ENCODE measurements around the gene OR14A2. TPM values are rescaled to one million over a fixed set of nuclear protein-coding genes. Genes with fewer than 3 reads are reported as not detected.
"Not testable (repeated sequence)": the region's sequence is repeated elsewhere in the genome, so short reads cannot be mapped to it uniquely, and the experiment has no call there.

The OR14A2 gene
- total RNA-seq, 1 donor, result not detected

- no peak overlapping the region for H3K4me3 ChIP-seq (ENCODE audit: low read depth, low read length)
- DNase-seq (ENCODE audit: low read depth), result peak; percentile 2
- TF ChIP-seq, protein P1, sequence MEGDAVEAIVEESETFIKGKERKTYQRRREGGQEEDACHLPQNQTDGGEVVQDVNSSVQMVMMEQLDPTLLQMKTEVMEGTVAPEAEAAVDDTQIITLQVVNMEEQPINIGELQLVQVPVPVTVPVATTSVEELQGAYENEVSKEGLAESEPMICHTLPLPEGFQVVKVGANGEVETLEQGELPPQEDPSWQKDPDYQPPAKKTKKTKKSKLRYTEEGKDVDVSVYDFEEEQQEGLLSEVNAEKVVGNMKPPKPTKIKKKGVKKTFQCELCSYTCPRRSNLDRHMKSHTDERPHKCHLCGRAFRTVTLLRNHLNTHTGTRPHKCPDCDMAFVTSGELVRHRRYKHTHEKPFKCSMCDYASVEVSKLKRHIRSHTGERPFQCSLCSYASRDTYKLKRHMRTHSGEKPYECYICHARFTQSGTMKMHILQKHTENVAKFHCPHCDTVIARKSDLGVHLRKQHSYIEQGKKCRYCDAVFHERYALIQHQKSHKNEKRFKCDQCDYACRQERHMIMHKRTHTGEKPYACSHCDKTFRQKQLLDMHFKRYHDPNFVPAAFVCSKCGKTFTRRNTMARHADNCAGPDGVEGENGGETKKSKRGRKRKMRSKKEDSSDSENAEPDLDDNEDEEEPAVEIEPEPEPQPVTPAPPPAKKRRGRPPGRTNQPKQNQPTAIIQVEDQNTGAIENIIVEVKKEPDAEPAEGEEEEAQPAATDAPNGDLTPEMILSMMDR (IDR thresholded peaks at IDR 0.05; ENCODE audit: insufficient read depth, low read length), result no peak
These were observed 1.5 kb downstream of the OR14A2 start for GRCh38 chr1:247746391-247746935.

DNA sequence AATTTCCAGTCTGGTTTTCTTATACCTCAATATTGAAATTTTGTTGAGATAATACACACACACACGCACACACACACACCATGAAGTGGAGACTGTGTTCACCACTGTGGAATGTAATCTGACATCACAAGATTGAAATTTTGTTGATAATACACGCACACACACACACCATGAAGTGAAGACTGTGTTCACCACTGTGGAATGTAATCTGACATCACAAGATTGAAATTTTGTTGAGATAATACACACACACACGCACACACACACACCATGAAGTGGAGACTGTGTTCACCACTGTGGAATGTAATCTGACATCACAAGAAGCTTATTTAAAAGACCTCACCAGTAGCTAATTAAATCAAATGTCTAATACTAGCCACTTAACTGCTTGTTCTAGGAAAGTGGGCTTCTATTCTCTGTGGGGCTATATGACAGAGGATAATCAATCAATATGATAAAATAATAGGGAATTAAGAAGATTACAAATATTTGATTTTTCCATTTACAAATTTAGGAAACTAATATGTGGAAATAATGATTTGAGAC is 5.7 kb downstream of the OR14A2 start:
- H3K4me3 ChIP-seq (ENCODE audit: low read depth, low read length), result not testable (repeated sequence)
- peak; percentile 10 for DNase-seq (ENCODE audit: low read depth)

DNA sequence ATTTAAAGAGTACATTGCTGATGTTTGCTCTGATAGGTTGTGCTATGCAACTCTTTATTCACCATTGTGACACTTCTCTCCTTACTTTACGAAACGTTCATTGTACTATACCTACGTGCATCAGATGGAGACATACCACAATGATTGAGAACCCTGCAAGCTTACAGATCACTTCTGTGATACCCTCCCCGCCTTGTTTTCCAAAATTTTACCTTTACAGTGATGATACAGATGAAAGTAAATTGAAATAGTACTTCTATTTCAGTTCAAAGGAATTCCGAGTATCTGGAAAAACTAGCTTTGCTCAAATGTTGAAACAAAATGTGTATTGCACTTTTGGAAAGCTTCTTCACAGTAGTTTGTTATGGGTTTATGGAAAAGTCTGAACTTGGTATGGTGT is 6.2 kb downstream of the OR14A2 start:
- DNase-seq (ENCODE audit: low read depth), result no peak
- no peak overlapping the region for H3K4me3 ChIP-seq (ENCODE audit: low read depth, low read length)
- TF ChIP-seq, protein P1 (IDR thresholded peaks at IDR 0.05; ENCODE audit: insufficient read depth, low read length), result no peak

- DNase-seq (ENCODE audit: low read depth), result no peak
- TF ChIP-seq, protein P1 (IDR thresholded peaks at IDR 0.05; ENCODE audit: insufficient read depth, low read length), result no peak
- no peak overlapping the region for H3K4me3 ChIP-seq (ENCODE audit: low read depth, low read length)
These were observed 7.2 kb downstream of the OR14A2 start for GRCh38 chr1:247740721-247741120.

GRCh38 chr1:247738315-247738714 is 9.6 kb downstream of the OR14A2 start, which contains the start of gene OR14K1:
Gene OR14K1, plus strand, starts transcription at chr1:247738615. Its CDS starts 0 bp downstream, at chr1:247738615.
- DNase-seq (ENCODE audit: low read depth), result no peak
- TF ChIP-seq, protein P1 (IDR thresholded peaks at IDR 0.05; ENCODE audit: insufficient read depth, low read length), result no peak
- H3K4me3 ChIP-seq (ENCODE audit: low read depth, low read length), result no peak within 1 kb of the TSS

DNA sequence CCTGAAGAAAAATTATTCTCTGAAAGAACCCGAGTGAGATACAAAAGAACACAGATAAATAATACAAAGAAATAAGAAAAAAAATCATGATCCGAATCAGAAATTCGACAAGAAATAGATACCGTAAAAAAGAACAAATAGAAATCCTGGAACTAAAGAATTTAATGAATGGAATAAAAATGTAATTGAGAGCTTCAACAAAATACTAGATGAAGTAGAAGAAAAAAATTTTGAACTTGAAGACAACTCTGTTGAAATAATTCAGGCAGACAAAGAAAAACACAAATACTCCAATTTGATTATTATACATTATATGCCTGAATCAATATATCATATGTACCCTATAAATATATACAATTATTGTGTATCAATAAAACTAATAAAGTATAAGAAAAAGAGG is 26.7 kb downstream of the OR14A2 start:
- TF ChIP-seq, protein P1 (IDR thresholded peaks at IDR 0.05; ENCODE audit: insufficient read depth, low read length), result no peak

GRCh38 chr1:247716546-247716945 is 31.4 kb downstream of the OR14A2 start, which contains the start of gene OR6F1:
Gene OR6F1, minus strand, starts transcription at chr1:247716646. Its CDS starts 3,891 bp downstream, at chr1:247712755.
- no peak for DNase-seq (ENCODE audit: low read depth)
- H3K4me3 ChIP-seq (ENCODE audit: low read depth, low read length), result no peak within 1 kb of the TSS
- TF ChIP-seq, protein P1 (IDR thresholded peaks at IDR 0.05; ENCODE audit: insufficient read depth, low read length), result no peak

More for the DNA sequence above, 26.7 kb downstream of the OR14A2 start:
- H3K4me3 ChIP-seq (ENCODE audit: low read depth, low read length), result no peak overlapping the region
- DNase-seq (ENCODE audit: low read depth), result no peak
